Endothelial cell (in vitro differentiated cells): ENCODE measurements around the gene KCNAB1. TPM values are rescaled to one million over a fixed set of nuclear protein-coding genes. Genes with fewer than 3 reads are reported as not detected.
A peak's percentile ranks its signal among the peaks of the same experiment; 100 is the strongest.

Source experiments
- DNase-seq: peaks from one replicate; pipeline ENCODE4 v3.0.0; 2021; ENCODE audit warnings: low spot score
- H3K27ac Mint-ChIP-seq: one replicate; pipeline ENCODE4 v1.8.0; 2021; ENCODE audit warnings: mixed read lengths, inconsistent platforms; ENCODE audit not compliant: unreplicated experiment
- H3K27me3 Mint-ChIP-seq: one replicate; pipeline ENCODE4 v1.8.0; 2021; ENCODE audit warnings: mild to moderate bottlenecking, moderate library complexity, mixed read lengths, inconsistent platforms; ENCODE audit not compliant: unreplicated experiment
- H3K36me3 Mint-ChIP-seq: one replicate; pipeline ENCODE4 v1.8.0; 2021; ENCODE audit warnings: mild to moderate bottlenecking, low read depth, mixed read lengths, inconsistent platforms; ENCODE audit not compliant: unreplicated experiment
- H3K4me1 Mint-ChIP-seq: one replicate; pipeline ENCODE4 v1.8.0; 2021; ENCODE audit warnings: mild to moderate bottlenecking, mixed read lengths, inconsistent platforms; ENCODE audit not compliant: unreplicated experiment
- H3K4me3 Mint-ChIP-seq: one replicate; pipeline ENCODE4 v1.8.0; 2021; ENCODE audit warnings: mild to moderate bottlenecking, mixed read lengths, inconsistent platforms; ENCODE audit not compliant: unreplicated experiment
- H3K9me3 Mint-ChIP-seq: one replicate; pipeline ENCODE4 v1.8.0; 2021; ENCODE audit warnings: mixed read lengths, inconsistent platforms; ENCODE audit not compliant: unreplicated experiment
- total RNA-seq: library from RNA; stranded (reverse); fragmentation: NEBNext Ultra II Directional; extraction: Animal tissue kit (Norgen Biotek cat#: 25700); gene quantifications from one replicate; pipeline ENCODE4 v1.2.1, GENCODE V29; 2021; ENCODE audit not compliant: unreplicated experiment
- TF ChIP-seq, protein P1 (sequence below): fragments of 200-600 bp; sonication (generic); IDR thresholded peaks from one replicate; pipeline ENCODE4 v1.5.0; 2021; ENCODE audit warnings: antibody characterized with exemption; ENCODE audit not compliant: unreplicated experiment

The KCNAB1 gene
- total RNA-seq, 1 donor from 2014 or later = not detected

- no peaks in the 10 kb centered on the region for H3K36me3 Mint-ChIP-seq
- DNase-seq = peak; percentile 47
- no peak overlapping the region for H3K27ac Mint-ChIP-seq
- peaks cover 3% of the 10 kb centered on the region for H3K27me3 Mint-ChIP-seq
- H3K9me3 Mint-ChIP-seq = no peaks in the 10 kb centered on the region
- TF ChIP-seq, protein P1, sequence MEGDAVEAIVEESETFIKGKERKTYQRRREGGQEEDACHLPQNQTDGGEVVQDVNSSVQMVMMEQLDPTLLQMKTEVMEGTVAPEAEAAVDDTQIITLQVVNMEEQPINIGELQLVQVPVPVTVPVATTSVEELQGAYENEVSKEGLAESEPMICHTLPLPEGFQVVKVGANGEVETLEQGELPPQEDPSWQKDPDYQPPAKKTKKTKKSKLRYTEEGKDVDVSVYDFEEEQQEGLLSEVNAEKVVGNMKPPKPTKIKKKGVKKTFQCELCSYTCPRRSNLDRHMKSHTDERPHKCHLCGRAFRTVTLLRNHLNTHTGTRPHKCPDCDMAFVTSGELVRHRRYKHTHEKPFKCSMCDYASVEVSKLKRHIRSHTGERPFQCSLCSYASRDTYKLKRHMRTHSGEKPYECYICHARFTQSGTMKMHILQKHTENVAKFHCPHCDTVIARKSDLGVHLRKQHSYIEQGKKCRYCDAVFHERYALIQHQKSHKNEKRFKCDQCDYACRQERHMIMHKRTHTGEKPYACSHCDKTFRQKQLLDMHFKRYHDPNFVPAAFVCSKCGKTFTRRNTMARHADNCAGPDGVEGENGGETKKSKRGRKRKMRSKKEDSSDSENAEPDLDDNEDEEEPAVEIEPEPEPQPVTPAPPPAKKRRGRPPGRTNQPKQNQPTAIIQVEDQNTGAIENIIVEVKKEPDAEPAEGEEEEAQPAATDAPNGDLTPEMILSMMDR = peak; percentile 76
- H3K4me3 Mint-ChIP-seq = no peak overlapping the region
- peaks cover 9% of the 10 kb centered on the region for H3K4me1 Mint-ChIP-seq
Observed at GRCh38 chr3:156382458-156383346, 262.3 kb downstream of the KCNAB1 start.

DNA sequence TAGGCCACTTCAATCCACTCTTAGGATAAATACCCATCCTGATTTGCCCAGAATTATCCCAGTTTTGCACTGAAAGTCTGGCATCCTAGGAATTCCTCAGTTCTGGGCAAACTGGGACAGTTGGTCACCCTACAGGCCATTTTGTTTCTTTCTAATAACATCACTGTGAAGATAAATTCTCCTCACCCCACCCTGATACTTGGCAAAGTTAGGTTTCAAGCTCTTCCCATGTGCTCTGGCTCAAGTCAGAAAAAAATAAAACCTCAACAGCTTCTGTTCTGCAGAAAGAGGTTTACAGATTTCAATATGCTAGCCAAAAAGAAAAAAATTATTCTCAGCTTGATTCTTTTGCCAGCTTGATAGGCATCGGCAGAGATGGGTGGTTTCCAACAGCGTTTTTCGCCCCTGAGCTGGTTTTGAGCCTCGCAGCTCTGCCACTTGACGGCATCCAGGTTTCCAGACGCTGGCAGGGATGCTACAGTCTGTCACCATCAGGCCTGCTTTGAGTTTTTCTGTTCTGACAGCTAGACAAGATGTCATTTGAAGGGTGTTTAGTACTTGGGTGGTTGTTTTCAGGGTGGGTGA is 263.2 kb downstream of the KCNAB1 start:
- no peak for DNase-seq
- Mint-ChIP-seq H3K27me3 (peaks cover 3% of the 10 kb centered on the region), H3K9me3 (no peaks in the 10 kb centered on the region), H3K27ac (no peak overlapping the region), H3K4me1 (peaks cover 7% of the 10 kb centered on the region), H3K36me3 (no peaks in the 10 kb centered on the region), H3K4me3 (no peak overlapping the region)
- TF ChIP-seq, protein P1 = no peak

DNA sequence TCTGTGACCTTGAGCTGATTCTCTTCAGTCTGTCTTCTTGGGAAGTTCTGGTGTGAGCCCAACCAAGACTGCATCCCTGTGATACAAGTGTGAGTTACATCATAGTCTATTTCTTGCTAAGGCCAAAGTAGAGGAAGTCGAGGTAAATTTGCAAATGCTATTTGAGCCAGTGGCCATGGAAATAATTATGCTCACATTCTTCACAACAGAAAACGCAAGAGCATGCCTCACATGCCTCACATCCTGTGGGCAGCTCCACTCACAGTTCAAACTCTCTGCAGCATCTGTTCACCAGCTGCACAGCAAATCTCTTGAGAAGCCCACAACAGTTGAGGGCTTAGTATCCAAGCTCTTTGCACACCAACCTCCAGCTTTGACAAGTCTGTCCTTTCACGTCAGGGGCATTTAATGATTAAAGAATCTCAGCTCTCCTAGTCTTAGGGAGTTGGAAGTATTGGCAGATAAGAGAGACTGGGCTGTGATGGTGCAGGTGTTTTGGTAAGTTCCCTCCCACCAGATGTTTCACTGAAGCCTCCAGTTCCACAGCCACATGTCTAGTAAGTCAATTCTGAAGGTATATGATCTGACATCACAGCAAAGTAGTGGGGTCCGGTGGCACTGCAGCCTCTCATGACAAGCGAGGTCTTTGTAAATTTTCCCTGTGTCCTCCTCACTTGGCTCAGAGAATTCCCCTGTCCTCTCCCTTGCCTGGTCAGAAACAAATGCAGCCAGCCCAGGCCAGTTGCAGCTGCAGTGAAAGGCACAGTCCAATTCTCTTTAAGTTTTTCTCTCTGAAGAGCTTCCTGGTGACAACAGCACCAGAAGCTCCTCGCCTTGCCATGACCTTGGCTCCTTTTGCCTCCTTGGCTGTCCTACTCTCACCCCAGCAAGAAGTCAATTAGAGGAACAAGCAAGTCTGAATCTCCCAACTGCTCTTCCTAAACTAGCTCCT is 268.4 kb downstream of the KCNAB1 start:
- TF ChIP-seq, protein P1 = no peak

DNA sequence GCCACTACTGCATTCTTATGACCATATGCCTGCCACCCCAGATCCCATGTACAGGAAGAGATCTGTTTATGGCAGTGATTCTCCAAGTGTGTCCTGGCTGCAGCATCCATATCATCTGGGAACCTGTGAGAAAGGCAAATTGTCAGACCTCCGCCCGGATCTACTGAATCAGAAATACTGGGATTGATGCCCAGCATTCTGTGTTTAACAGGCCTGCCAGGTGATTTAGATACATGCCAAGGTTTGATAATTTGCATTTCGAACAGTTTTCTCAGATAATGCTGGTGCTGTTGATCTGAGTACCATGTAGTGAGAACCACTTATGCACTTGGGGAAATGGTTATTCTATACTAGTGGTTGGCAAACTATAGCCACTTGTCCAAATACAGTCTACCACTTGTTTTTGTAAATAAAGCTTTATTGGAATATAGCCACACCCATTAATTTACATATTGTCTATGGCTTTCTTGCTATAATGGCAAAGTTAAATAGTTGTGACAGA is 269.1 kb downstream of the KCNAB1 start:
- no peaks in the 10 kb centered on the region for H3K9me3 Mint-ChIP-seq
- no peak overlapping the region for H3K4me3 Mint-ChIP-seq
- no peaks in the 10 kb centered on the region for H3K27me3 Mint-ChIP-seq
- TF ChIP-seq, protein P1 = no peak
- no peak for DNase-seq
- H3K36me3 Mint-ChIP-seq = no peaks in the 10 kb centered on the region
- H3K27ac Mint-ChIP-seq = no peak overlapping the region
- peaks cover 4% of the 10 kb centered on the region for H3K4me1 Mint-ChIP-seq

More for the DNA sequence above, 268.4 kb downstream of the KCNAB1 start:
- Mint-ChIP-seq H3K27ac (no peak overlapping the region), H3K9me3 (no peaks in the 10 kb centered on the region), H3K4me3 (no peak overlapping the region), H3K36me3 (no peaks in the 10 kb centered on the region), H3K4me1 (peaks cover 4% of the 10 kb centered on the region), H3K27me3 (peaks cover 1% of the 10 kb centered on the region)
- DNase-seq = no peak
